Ishikawa (cell line): Measurements from ENCODE around the gene RNF121.

Source experiments
- CEBPB ChIP-seq: IDR thresholded peaks from 2 replicates; pipeline ENCODE4 v1.6.1; 2012
- EP300 ChIP-seq: IDR thresholded peaks from 2 replicates; pipeline ENCODE4 v1.6.1; 2012; ENCODE audit warnings: borderline replicate concordance
- TAF1 ChIP-seq: IDR thresholded peaks from 2 replicates; pipeline ENCODE4 v1.6.1; 2012; ENCODE audit warnings: low read depth, mild to moderate bottlenecking

DNA sequence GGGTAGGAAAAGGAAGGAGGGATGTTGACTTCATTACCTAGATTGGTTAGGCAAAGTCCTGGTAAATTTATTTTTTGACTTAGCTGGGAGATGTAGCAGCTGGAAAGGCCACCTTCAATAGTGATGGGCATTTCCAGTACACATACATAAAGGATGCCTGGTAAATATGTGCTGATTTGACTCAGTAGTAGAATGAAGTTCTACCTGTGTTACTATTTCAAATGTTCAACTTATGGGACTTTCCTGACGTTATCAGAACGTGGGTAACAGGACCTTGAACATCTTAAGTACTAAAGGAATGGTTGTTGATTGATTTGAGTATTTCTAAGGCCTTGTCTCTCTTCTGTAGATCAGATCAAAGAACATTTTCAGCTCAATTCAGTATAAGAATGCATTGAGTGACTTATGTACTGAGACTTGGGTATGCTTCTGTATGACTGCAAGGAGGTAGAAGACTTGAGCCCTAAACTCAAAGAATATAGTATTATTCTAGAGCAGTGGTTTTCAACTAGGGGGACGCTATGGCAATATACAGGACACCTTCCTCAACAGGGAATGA is 27.1 kb downstream of the RNF121 start:
- no peak for TF ChIP-seq EP300
- no peak for TF ChIP-seq CEBPB
- TF ChIP-seq TAF1, result no peak
